SJCRH30 (cell line): ENCODE measurements around the gene C2CD4B. TPM values are rescaled to one million over a fixed set of nuclear protein-coding genes. Genes with fewer than 3 reads are reported as not detected.

Source experiments
- DNase-seq, 2 experiments: peaks; one replicate each; pipeline ENCODE4 v3.0.0-alpha.2; 2015 to 2020
- H3K27ac ChIP-seq: fragments of 250-450 bp; sonication (Bioruptor Pico); 2 replicates; pipeline ENCODE4 v1.5.1; 2020; ENCODE audit warnings: mild to moderate bottlenecking, moderate library complexity
- H3K27me3 ChIP-seq: fragments of 250-450 bp; sonication (Bioruptor Pico); 2 replicates; pipeline ENCODE4 v1.5.1; 2020; ENCODE audit warnings: mild to moderate bottlenecking, moderate library complexity
- H3K36me3 ChIP-seq: fragments of 250-450 bp; sonication (Bioruptor Pico); 2 replicates; pipeline ENCODE4 v1.5.1; 2020; ENCODE audit warnings: mild to moderate bottlenecking, moderate library complexity
- H3K4me1 ChIP-seq: fragments of 250-450 bp; sonication (Bioruptor Pico); 2 replicates; pipeline ENCODE4 v1.5.1; 2020; ENCODE audit warnings: mild to moderate bottlenecking, moderate library complexity
- H3K4me3 ChIP-seq: fragments of 250-450 bp; sonication (Bioruptor Pico); 2 replicates; pipeline ENCODE4 v1.5.1; 2020; ENCODE audit warnings: mild to moderate bottlenecking, moderate library complexity
- H3K9me3 ChIP-seq: fragments of 250-450 bp; sonication (Bioruptor Pico); replicated peaks from 2 replicates; pipeline ENCODE4 v1.5.1; 2020; ENCODE audit warnings: mild to moderate bottlenecking, moderate library complexity
- total RNA-seq: library from RNA; depleted of rRNA; stranded (reverse); fragments of >200 nt; shearing (Covaris generic); gene quantifications from 2 replicates; pipeline ENCODE4 v1.2.3, GENCODE V29; 2014

The C2CD4B gene
- total RNA-seq, 1 experiment from 2014 or later = not detected

- no peak for DNase-seq
- H3K4me3 ChIP-seq = no peak overlapping the region
- H3K9me3 ChIP-seq = no peaks in the 10 kb centered on the region
- no peaks in the 10 kb centered on the region for H3K4me1 ChIP-seq
- H3K36me3 ChIP-seq = no peaks in the 10 kb centered on the region
- H3K27ac ChIP-seq = no peak overlapping the region
- no peaks in the 10 kb centered on the region; the same call in 1 of the 2 replicates for H3K27me3 ChIP-seq
Observed at GRCh38 chr15:62165793-62166375, 799 bp upstream of the C2CD4B start.

GRCh38 chr15:62164396-62165103, 535 bp downstream of the C2CD4B start:
- H3K4me3 ChIP-seq = no peak overlapping the region
- DNase-seq = no peak
- no peaks in the 10 kb centered on the region for H3K4me1 ChIP-seq
- H3K9me3 ChIP-seq = no peaks in the 10 kb centered on the region
- no peaks in the 10 kb centered on the region; the same call in 1 of the 2 replicates for H3K27me3 ChIP-seq
- no peak overlapping the region for H3K27ac ChIP-seq
- H3K36me3 ChIP-seq = no peaks in the 10 kb centered on the region

- Histone ChIP-seq H3K36me3 (no peaks in the 10 kb centered on the region), H3K9me3 (no peaks in the 10 kb centered on the region), H3K27me3 (no peaks in the 10 kb centered on the region; the same call in 1 of the 2 replicates), H3K4me3 (no peak overlapping the region), H3K4me1 (no peaks in the 10 kb centered on the region), H3K27ac (no peak overlapping the region)
- no peak for DNase-seq
Observed at GRCh38 chr15:62164014-62164395, 1.1 kb downstream of the C2CD4B start.

GRCh38 chr15:62163397-62164013, 1.6 kb downstream of the C2CD4B start:
- no peak overlapping the region for H3K27ac ChIP-seq

GRCh38 chr15:62153228-62153627, 11.9 kb downstream of the C2CD4B start:
- DNase-seq = no peak
- no peak overlapping the region for H3K27ac ChIP-seq
- no peaks in the 10 kb centered on the region for H3K4me1 ChIP-seq
- H3K4me3 ChIP-seq = no peak overlapping the region
- H3K36me3 ChIP-seq = no peaks in the 10 kb centered on the region
- H3K27me3 ChIP-seq = no peaks in the 10 kb centered on the region
- no peaks in the 10 kb centered on the region for H3K9me3 ChIP-seq

More at GRCh38 chr15:62163397-62164013, 1.6 kb downstream of the C2CD4B start:
- Histone ChIP-seq H3K4me3 (no peak overlapping the region), H3K9me3 (no peaks in the 10 kb centered on the region), H3K27me3 (no peaks in the 10 kb centered on the region; the same call in 1 of the 2 replicates), H3K4me1 (no peaks in the 10 kb centered on the region), H3K36me3 (no peaks in the 10 kb centered on the region)
- no peak for DNase-seq

GRCh38 chr15:62150445-62150844, 14.6 kb downstream of the C2CD4B start:
- Histone ChIP-seq H3K4me3 (no peak overlapping the region), H3K27me3 (no peaks in the 10 kb centered on the region), H3K36me3 (no peaks in the 10 kb centered on the region), H3K4me1 (no peaks in the 10 kb centered on the region), H3K9me3 (no peaks in the 10 kb centered on the region), H3K27ac (no peak overlapping the region)
- no peak for DNase-seq

GRCh38 chr15:62149729-62150128, 15.4 kb downstream of the C2CD4B start:
- no peak for DNase-seq
- H3K27ac ChIP-seq = no peak overlapping the region
- no peaks in the 10 kb centered on the region for H3K36me3 ChIP-seq
- no peaks in the 10 kb centered on the region for H3K9me3 ChIP-seq
- no peak overlapping the region for H3K4me3 ChIP-seq
- H3K4me1 ChIP-seq = no peaks in the 10 kb centered on the region
- H3K27me3 ChIP-seq = no peaks in the 10 kb centered on the region

- no peak overlapping the region for H3K27ac ChIP-seq
- no peaks in the 10 kb centered on the region for H3K9me3 ChIP-seq
- H3K4me3 ChIP-seq = no peak overlapping the region
- no peaks in the 10 kb centered on the region for H3K27me3 ChIP-seq
- no peak for DNase-seq
- no peaks in the 10 kb centered on the region for H3K36me3 ChIP-seq
- no peaks in the 10 kb centered on the region for H3K4me1 ChIP-seq
Observed at GRCh38 chr15:62147551-62147950, 17.5 kb downstream of the C2CD4B start.

- no peak for DNase-seq
- Histone ChIP-seq H3K4me3 (no peak overlapping the region), H3K27ac (no peak overlapping the region), H3K36me3 (no peaks in the 10 kb centered on the region), H3K27me3 (no peaks in the 10 kb centered on the region), H3K9me3 (no peaks in the 10 kb centered on the region), H3K4me1 (no peaks in the 10 kb centered on the region)
Observed at GRCh38 chr15:62147149-62147548, 17.9 kb downstream of the C2CD4B start.

- Histone ChIP-seq H3K27ac (no peak overlapping the region), H3K36me3 (no peaks in the 10 kb centered on the region), H3K27me3 (no peaks in the 10 kb centered on the region), H3K4me1 (no peaks in the 10 kb centered on the region), H3K4me3 (no peak overlapping the region), H3K9me3 (no peaks in the 10 kb centered on the region)
- DNase-seq = no peak
Observed at GRCh38 chr15:62145015-62145735, 19.9 kb downstream of the C2CD4B start.

- H3K9me3 ChIP-seq = no peaks in the 10 kb centered on the region
- DNase-seq = no peak
- no peaks in the 10 kb centered on the region for H3K4me1 ChIP-seq
- H3K4me3 ChIP-seq = no peak overlapping the region
- H3K36me3 ChIP-seq = no peaks in the 10 kb centered on the region
- H3K27me3 ChIP-seq = no peaks in the 10 kb centered on the region
- H3K27ac ChIP-seq = no peak overlapping the region
Observed at GRCh38 chr15:62142736-62143135, 22.3 kb downstream of the C2CD4B start.

GRCh38 chr15:62141643-62142588, 23.2 kb downstream of the C2CD4B start:
- H3K4me1 ChIP-seq = no peaks in the 10 kb centered on the region
- H3K36me3 ChIP-seq = no peaks in the 10 kb centered on the region
- no peak overlapping the region for H3K27ac ChIP-seq
- no peaks in the 10 kb centered on the region for H3K27me3 ChIP-seq
- no peaks in the 10 kb centered on the region for H3K9me3 ChIP-seq
- DNase-seq = no peak
- no peak overlapping the region for H3K4me3 ChIP-seq

- Histone ChIP-seq H3K36me3 (no peaks in the 10 kb centered on the region), H3K9me3 (no peaks in the 10 kb centered on the region)
Observed at GRCh38 chr15:62141200-62141599, 23.9 kb downstream of the C2CD4B start.

GRCh38 chr15:62138124-62138523, 27.0 kb downstream of the C2CD4B start:
- Histone ChIP-seq H3K27ac (no peak overlapping the region), H3K4me3 (no peak overlapping the region), H3K36me3 (no peaks in the 10 kb centered on the region), H3K27me3 (no peaks in the 10 kb centered on the region), H3K4me1 (no peaks in the 10 kb centered on the region), H3K9me3 (no peaks in the 10 kb centered on the region)
- no peak for DNase-seq

More at GRCh38 chr15:62141200-62141599, 23.9 kb downstream of the C2CD4B start:
- DNase-seq = no peak
- Histone ChIP-seq H3K27ac (no peak overlapping the region), H3K4me1 (no peaks in the 10 kb centered on the region), H3K27me3 (no peaks in the 10 kb centered on the region), H3K4me3 (no peak overlapping the region)
